Measurements from ENCODE around the gene GMPR2. TPM values are rescaled to one million over a fixed set of nuclear protein-coding genes. Genes with fewer than 3 reads are reported as not detected.

Gene GMPR2
- total RNA-seq, 1 donor from 2014 or later = 66.6 TPM

DNA sequence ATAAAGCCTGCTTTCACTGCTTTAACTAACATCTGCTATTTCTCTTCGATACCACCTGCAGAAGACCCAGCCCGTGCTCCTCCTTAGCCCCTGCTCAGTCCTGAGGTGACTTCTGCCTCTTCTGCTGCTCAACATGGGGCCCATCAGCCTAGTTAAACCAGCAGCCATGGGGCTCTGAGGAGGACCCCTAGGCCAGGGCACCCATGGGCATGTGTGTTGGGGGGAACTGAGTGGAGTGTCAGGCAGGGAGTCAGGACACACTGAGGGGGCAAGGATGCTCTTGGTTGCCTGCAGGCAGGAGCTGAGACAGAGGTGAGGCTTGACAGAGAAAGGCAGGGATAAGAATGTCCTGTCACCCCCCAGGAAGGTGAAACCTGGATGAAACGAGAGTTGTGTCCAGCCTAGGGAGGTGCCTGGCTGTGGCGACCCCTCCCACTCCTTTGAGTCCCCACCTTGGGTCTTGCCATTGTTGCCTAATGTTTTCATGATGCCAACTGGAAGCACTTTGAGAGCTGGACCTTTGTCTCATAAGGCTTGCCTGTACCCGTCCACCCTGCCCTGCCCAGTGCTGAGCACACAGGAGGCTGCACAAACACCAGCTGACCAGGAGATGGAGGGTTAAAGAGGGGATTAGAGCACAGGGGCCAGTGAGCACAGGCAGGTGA lies 51.2 kb downstream of the GMPR2 start:
- no peak for DNase-seq (ENCODE audit: extremely low spot score, unreplicated experiment)
- Mint-ChIP-seq H3K27me3 (no peaks in the 10 kb centered on the region), H3K27ac (no peak overlapping the region), H3K4me3 (no peak overlapping the region), H3K36me3 (no peaks in the 10 kb centered on the region), H3K9me3 (no peaks in the 10 kb centered on the region), H3K4me1 (ENCODE audit: unreplicated experiment) (peaks cover 9% of the 10 kb centered on the region)
- no peak for TF ChIP-seq CTCF (conservative IDR thresholded peaks at IDR 0.05)

GRCh38 chr14:24284501-24285035 lies 51.8 kb downstream of the GMPR2 start:
- no peaks in the 10 kb centered on the region for H3K9me3 Mint-ChIP-seq
- no peak for TF ChIP-seq CTCF (conservative IDR thresholded peaks at IDR 0.05)
- H3K4me1 Mint-ChIP-seq (ENCODE audit: unreplicated experiment) = peaks cover 6% of the 10 kb centered on the region
- no peaks in the 10 kb centered on the region for H3K27me3 Mint-ChIP-seq
- DNase-seq (ENCODE audit: extremely low spot score, unreplicated experiment) = no peak
- H3K27ac Mint-ChIP-seq = peak overlapping the region; percentile 81
- no peak overlapping the region for H3K4me3 Mint-ChIP-seq
- H3K36me3 Mint-ChIP-seq = no peaks in the 10 kb centered on the region

DNA sequence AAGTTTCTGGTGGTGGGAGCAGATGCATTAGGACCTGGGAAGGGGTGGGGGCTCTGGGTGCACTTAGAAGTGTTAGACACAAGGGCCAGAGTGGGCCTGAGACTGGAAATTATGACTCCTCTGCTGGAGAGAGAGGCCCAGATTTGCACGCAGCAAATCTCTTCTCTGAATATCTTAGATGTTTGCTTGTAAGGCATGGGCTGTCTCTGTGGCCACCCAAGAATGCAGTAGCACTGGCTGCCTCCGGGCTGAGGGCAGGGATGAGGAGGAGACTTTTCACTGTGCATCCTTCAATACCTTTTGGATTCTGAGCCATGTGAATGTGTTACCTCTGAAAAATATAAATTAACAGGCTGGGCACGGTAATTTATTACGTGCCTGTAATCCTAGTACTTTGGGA lies 52.6 kb downstream of the GMPR2 start:
- DNase-seq (ENCODE audit: extremely low spot score, unreplicated experiment) = no peak
- H3K4me3 Mint-ChIP-seq = no peak overlapping the region
- H3K36me3 Mint-ChIP-seq = no peaks in the 10 kb centered on the region
- H3K4me1 Mint-ChIP-seq (ENCODE audit: unreplicated experiment) = peaks cover 5% of the 10 kb centered on the region
- H3K27ac Mint-ChIP-seq = peak overlapping the region; percentile 81
- H3K9me3 Mint-ChIP-seq = no peaks in the 10 kb centered on the region
- H3K27me3 Mint-ChIP-seq = no peaks in the 10 kb centered on the region
- TF ChIP-seq CTCF (conservative IDR thresholded peaks at IDR 0.05) = no peak

DNA sequence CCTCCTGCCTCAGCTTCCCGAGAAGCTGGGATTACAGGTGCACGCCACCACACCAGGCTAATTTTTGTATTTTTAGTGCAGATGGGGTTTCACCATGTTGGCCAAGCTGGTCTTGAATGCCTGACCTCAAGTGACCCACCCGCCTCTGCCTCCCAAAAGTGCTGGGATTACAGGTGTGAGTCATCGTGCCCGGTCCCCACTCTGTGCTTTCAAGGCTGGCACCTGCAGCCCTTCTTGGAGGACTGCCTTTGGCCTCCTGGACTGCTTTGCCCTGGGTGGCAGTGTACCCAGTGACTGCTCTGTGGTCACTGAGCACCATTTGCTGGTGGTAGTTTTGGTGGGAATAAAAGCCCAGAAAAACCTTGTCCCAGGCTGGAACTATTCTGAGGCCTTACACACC lies 54.3 kb downstream of the GMPR2 start:
- H3K27me3 Mint-ChIP-seq = no peaks in the 10 kb centered on the region
- no peak for DNase-seq (ENCODE audit: extremely low spot score, unreplicated experiment)
- no peak overlapping the region for H3K4me3 Mint-ChIP-seq
- no peaks in the 10 kb centered on the region for H3K9me3 Mint-ChIP-seq
- peaks cover 3% of the 10 kb centered on the region for H3K36me3 Mint-ChIP-seq
- H3K27ac Mint-ChIP-seq = no peak overlapping the region
- peaks cover 5% of the 10 kb centered on the region for H3K4me1 Mint-ChIP-seq (ENCODE audit: unreplicated experiment)
- no peak for TF ChIP-seq CTCF (conservative IDR thresholded peaks at IDR 0.05)

Other genes with a start within 250 kb of the GMPR2 start
- 16.0 and 18.0 TPM in 2 replicates for gene DHRS4L2, start 244.0 kb upstream of the GMPR2 start, total RNA-seq (ENCODE audit: low replicate concordance)
- gene CARMIL3, start 180.9 kb upstream of the GMPR2 start, total RNA-seq (ENCODE audit: low replicate concordance) = 2.5 and 2.8 TPM in 2 replicates
- gene CPNE6, start 161.4 kb upstream of the GMPR2 start, total RNA-seq (ENCODE audit: low replicate concordance) = not detected in 2 replicates
- gene PCK2, start 138.6 kb upstream of the GMPR2 start, total RNA-seq (ENCODE audit: low replicate concordance) = 35.0 and 40.9 TPM in 2 replicates
- gene DCAF11, start 118.2 kb upstream of the GMPR2 start, total RNA-seq (ENCODE audit: low replicate concordance) = 65.0 and 78.3 TPM in 2 replicates
- gene NRL, start 118.0 kb upstream of the GMPR2 start, total RNA-seq (ENCODE audit: low replicate concordance) = 1.3 and 1.8 TPM in 2 replicates
- gene FITM1, start 102.3 kb upstream of the GMPR2 start, total RNA-seq (ENCODE audit: low replicate concordance) = 0.26 and 0.53 TPM in 2 replicates
- 142 and 177 TPM in 2 replicates for gene PSME1, start 96.7 kb upstream of the GMPR2 start, total RNA-seq (ENCODE audit: low replicate concordance)
- gene EMC9, start 91.3 kb upstream of the GMPR2 start, total RNA-seq (ENCODE audit: low replicate concordance) = 16.2 and 25.9 TPM in 2 replicates
- 134 and 155 TPM in 2 replicates for gene PSME2, start 86.3 kb upstream of the GMPR2 start, total RNA-seq (ENCODE audit: low replicate concordance)
- 68.6 and 78.4 TPM in 2 replicates for gene RNF31, start 85.4 kb upstream of the GMPR2 start, total RNA-seq (ENCODE audit: low replicate concordance)
- gene IRF9, start 71.7 kb upstream of the GMPR2 start, total RNA-seq (ENCODE audit: low replicate concordance) = 60.0 and 63.4 TPM in 2 replicates
- 84.2 and 221 TPM in 2 replicates for gene REC8, start 60.8 kb upstream of the GMPR2 start, total RNA-seq (ENCODE audit: low replicate concordance)
- 49.0 and 67.1 TPM in 2 replicates for gene IPO4, start 44.1 kb upstream of the GMPR2 start, total RNA-seq (ENCODE audit: low replicate concordance)
- 50.5 and 60.7 TPM in 2 replicates for gene TM9SF1, start 37.5 kb upstream of the GMPR2 start, total RNA-seq (ENCODE audit: low replicate concordance)
- gene TSSK4, start 27.2 kb upstream of the GMPR2 start, total RNA-seq (ENCODE audit: low replicate concordance) = 0.48 and 0.53 TPM in 2 replicates
- gene CHMP4A, start 19.4 kb upstream of the GMPR2 start, total RNA-seq (ENCODE audit: low replicate concordance) = 44.3 and 47.3 TPM in 2 replicates
- 16.9 and 22.6 TPM in 2 replicates for gene MDP1, start 16.9 kb upstream of the GMPR2 start, total RNA-seq (ENCODE audit: low replicate concordance)
- gene NEDD8, start 562 bp upstream of the GMPR2 start, total RNA-seq (ENCODE audit: low replicate concordance) = 158 and 161 TPM in 2 replicates
- gene TINF2, start 9.7 kb downstream of the GMPR2 start, total RNA-seq (ENCODE audit: low replicate concordance) = 41.0 and 58.6 TPM in 2 replicates
- 10.1 and 16.6 TPM in 2 replicates for gene TGM1, start 30.2 kb downstream of the GMPR2 start, total RNA-seq (ENCODE audit: low replicate concordance)
- gene RABGGTA, start 38.7 kb downstream of the GMPR2 start, total RNA-seq (ENCODE audit: low replicate concordance) = 31.1 and 39.2 TPM in 2 replicates
- gene DHRS1, start 66.9 kb downstream of the GMPR2 start, total RNA-seq (ENCODE audit: low replicate concordance) = 31.4 and 32.9 TPM in 2 replicates
- 26.2 and 33.9 TPM in 2 replicates for gene NOP9, start 66.9 kb downstream of the GMPR2 start, total RNA-seq (ENCODE audit: low replicate concordance)
- 4.9 and 11.1 TPM in 2 replicates for gene CIDEB, start 75.0 kb downstream of the GMPR2 start, total RNA-seq (ENCODE audit: low replicate concordance)
- 6.5 and 9.4 TPM in 2 replicates for gene LTB4R2, start 77.2 kb downstream of the GMPR2 start, total RNA-seq (ENCODE audit: low replicate concordance)
- gene LTB4R, start 78.6 kb downstream of the GMPR2 start, total RNA-seq (ENCODE audit: low replicate concordance) = 5.1 and 8.8 TPM in 2 replicates
- 2.2 and 2.5 TPM in 2 replicates for gene ADCY4, start 102.1 kb downstream of the GMPR2 start, total RNA-seq (ENCODE audit: low replicate concordance)
- gene RIPK3, start 107.1 kb downstream of the GMPR2 start, total RNA-seq (ENCODE audit: low replicate concordance) = 5.6 and 7.5 TPM in 2 replicates
- 33.8 and 130 TPM in 2 replicates for gene NFATC4, start 135.3 kb downstream of the GMPR2 start, total RNA-seq (ENCODE audit: low replicate concordance)
- 79.2 and 129 TPM in 2 replicates for gene NYNRIN, start 166.1 kb downstream of the GMPR2 start, total RNA-seq (ENCODE audit: low replicate concordance)
- gene CBLN3, start 196.7 kb downstream of the GMPR2 start, total RNA-seq (ENCODE audit: low replicate concordance) = 1.4 and 2.4 TPM in 2 replicates
- 81.3 and 113 TPM in 2 replicates for gene KHNYN, start 197.0 kb downstream of the GMPR2 start, total RNA-seq (ENCODE audit: low replicate concordance)
- 54.1 and 62.1 TPM in 2 replicates for gene SDR39U1, start 209.8 kb downstream of the GMPR2 start, total RNA-seq (ENCODE audit: low replicate concordance)

Data from type B pancreatic cell (in vitro differentiated cells).